NT2/D1 (cell line): ENCODE data around the gene CABP1.
"Not testable (repeated sequence)": the region's sequence is repeated elsewhere in the genome, so short reads cannot be mapped to it uniquely, and the experiment has no call there.

Experiments used
- DNase-seq: peaks from one replicate; pipeline ENCODE4 v3.0.0-alpha.2; 2011; ENCODE audit warnings: low read depth, low spot score
- H3K27me3 ChIP-seq: 2 replicates; pipeline ENCODE4 v1.6.0; 2011; ENCODE audit warnings: mild to moderate bottlenecking; ENCODE audit not compliant: insufficient read length, insufficient read depth
- H3K36me3 ChIP-seq: 2 replicates; pipeline ENCODE4 v1.6.1; 2011; ENCODE audit warnings: mild to moderate bottlenecking, low read length, mixed read lengths; ENCODE audit not compliant: insufficient read depth, insufficient read length
- H3K4me1 ChIP-seq: 2 replicates; pipeline ENCODE4 v1.5.1; 2011; ENCODE audit not compliant: insufficient read depth, insufficient read length
- H3K4me3 ChIP-seq: 2 replicates; pipeline ENCODE4 v1.5.1; 2011; ENCODE audit warnings: low read depth; ENCODE audit not compliant: insufficient read length
- H3K9ac ChIP-seq: 2 replicates; pipeline ENCODE4 v1.6.0; 2011; ENCODE audit warnings: low read depth; ENCODE audit not compliant: insufficient read length
- H3K9me3 ChIP-seq: 2 replicates; pipeline ENCODE4 v1.5.1; 2011; ENCODE audit warnings: mild to moderate bottlenecking, low read length; ENCODE audit not compliant: insufficient read depth
- SUZ12 ChIP-seq: IDR thresholded peaks from 2 replicates; pipeline ENCODE4 v1.6.1; 2011; ENCODE audit not compliant: insufficient read length, insufficient read depth; ENCODE audit errors: extremely low read depth
- YY1 ChIP-seq: IDR thresholded peaks from 2 replicates; pipeline ENCODE4 v1.6.1; 2011; ENCODE audit not compliant: insufficient read length, insufficient read depth
- ZNF274 ChIP-seq: IDR thresholded peaks from 2 replicates; pipeline ENCODE4 v1.6.1; 2011; ENCODE audit warnings: mild to moderate bottlenecking, low read depth, low read length

The CABP1 gene

DNA sequence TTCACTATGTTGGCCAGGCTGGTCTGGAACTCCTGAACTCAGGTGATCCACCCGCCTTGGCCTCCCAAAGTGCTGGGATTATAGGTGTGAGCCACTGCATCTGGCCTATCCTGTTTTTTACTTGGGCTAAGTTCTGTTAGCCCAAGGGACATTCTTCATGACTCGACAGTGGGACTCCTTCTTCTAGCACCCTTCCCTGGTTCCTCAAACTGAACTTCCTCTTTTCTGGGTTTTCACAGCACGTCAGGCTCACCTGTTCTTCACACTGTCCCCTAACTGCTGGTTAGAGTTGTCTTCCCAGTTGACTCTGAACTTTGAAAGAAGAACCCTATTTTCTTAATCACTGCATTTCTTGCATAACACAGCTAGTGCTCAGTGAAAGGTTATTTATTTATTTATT is 22.5 kb downstream of the CABP1 start:
- peaks cover 14% of the 10 kb centered on the region for H3K4me1 ChIP-seq
- H3K4me3 ChIP-seq, result no peak overlapping the region
- H3K27me3 ChIP-seq, result no peaks in the 10 kb centered on the region
- TF ChIP-seq YY1 (no peak), ZNF274 (no peak), SUZ12 (no peak)
- no peak for DNase-seq
- no peaks in the 10 kb centered on the region for H3K36me3 ChIP-seq
- no peaks in the 10 kb centered on the region for H3K9me3 ChIP-seq
- H3K9ac ChIP-seq, result no peak overlapping the region

GRCh38 chr12:120663741-120664140 is 23.3 kb downstream of the CABP1 start:
- H3K36me3 ChIP-seq, result no peaks in the 10 kb centered on the region
- no peak overlapping the region for H3K4me3 ChIP-seq
- no peak overlapping the region for H3K9ac ChIP-seq
- TF ChIP-seq YY1, result no peak
- TF ChIP-seq SUZ12, result no peak
- no peak for TF ChIP-seq ZNF274
- peaks cover 11% of the 10 kb centered on the region for H3K4me1 ChIP-seq
- no peaks in the 10 kb centered on the region for H3K9me3 ChIP-seq
- no peak for DNase-seq
- H3K27me3 ChIP-seq, result no peaks in the 10 kb centered on the region

- no peak for DNase-seq
- H3K4me3 ChIP-seq, result no peak overlapping the region
- peak overlapping the region; percentile 46 for H3K9ac ChIP-seq
- no peaks in the 10 kb centered on the region for H3K36me3 ChIP-seq
- H3K27me3 ChIP-seq, result no peaks in the 10 kb centered on the region
- peaks cover 12% of the 10 kb centered on the region for H3K4me1 ChIP-seq
- TF ChIP-seq SUZ12 (no peak), YY1 (no peak), ZNF274 (no peak)
- H3K9me3 ChIP-seq, result no peaks in the 10 kb centered on the region
These were observed 26.4 kb downstream of the CABP1 start for GRCh38 chr12:120666571-120667390.

- H3K36me3 ChIP-seq, result no peaks in the 10 kb centered on the region
- DNase-seq, result no peak
- no peaks in the 10 kb centered on the region for H3K27me3 ChIP-seq
- H3K4me1 ChIP-seq, result peaks cover 12% of the 10 kb centered on the region
- H3K4me3 ChIP-seq, result no peak overlapping the region
- no peaks in the 10 kb centered on the region for H3K9me3 ChIP-seq
- H3K9ac ChIP-seq, result no peak overlapping the region
- TF ChIP-seq YY1 (no peak), ZNF274 (no peak), SUZ12 (no peak)
These were observed 27.9 kb downstream of the CABP1 start for GRCh38 chr12:120668091-120668867.

GRCh38 chr12:120668868-120669840 is 28.7 kb downstream of the CABP1 start:
- no peak for TF ChIP-seq ZNF274
- no peak for TF ChIP-seq YY1
- TF ChIP-seq SUZ12, result no peak
- no peaks in the 10 kb centered on the region for H3K27me3 ChIP-seq
- no peak overlapping the region for H3K4me3 ChIP-seq
- peak overlapping the region; percentile 47 for H3K9ac ChIP-seq
- H3K4me1 ChIP-seq, result peaks cover 12% of the 10 kb centered on the region
- DNase-seq, result no peak
- H3K36me3 ChIP-seq, result no peaks in the 10 kb centered on the region
- H3K9me3 ChIP-seq, result no peaks in the 10 kb centered on the region

GRCh38 chr12:120670237-120670636 is 29.8 kb downstream of the CABP1 start:
- Histone ChIP-seq H3K4me1 (peaks cover 12% of the 10 kb centered on the region), H3K9ac (peak overlapping the region; percentile 47)
- not testable (repeated sequence) for H3K4me3 ChIP-seq, H3K36me3 ChIP-seq, H3K27me3 ChIP-seq, H3K9me3 ChIP-seq, DNase-seq
